Astrocyte (in vitro differentiated cells and primary cell): ENCODE results near the gene TMUB1. TPM values are rescaled to one million over a fixed set of nuclear protein-coding genes. Genes with fewer than 3 reads are reported as not detected.
A peak's percentile ranks its signal among the peaks of the same experiment; 100 is the strongest.

Source experiments
- DNase-seq: peaks from one replicate; pipeline ENCODE4 v3.0.0-alpha.2; 2010; ENCODE audit warnings: low read depth
- FAIRE-seq: peaks from 2 replicates; lab custom pipeline; 2011; peaks lifted over from hg19 to GRCh38; lab: Jason Lieb, UNC
- H2AFZ ChIP-seq: 2 replicates; pipeline ENCODE4 v1.6.0; 2012; ENCODE audit warnings: low read depth, low read length, inconsistent platforms
- H3K27ac ChIP-seq: 2 replicates; pipeline ENCODE4 v1.5.1; 2011; ENCODE audit warnings: low read depth, low read length, inconsistent platforms
- H3K27me3 ChIP-seq: 2 replicates; pipeline ENCODE4 v1.6.0; 2011; ENCODE audit warnings: low read length, inconsistent platforms; ENCODE audit not compliant: insufficient read depth
- H3K36me3 ChIP-seq: 2 replicates; pipeline ENCODE4 v1.5.1; 2011; ENCODE audit warnings: low read length, inconsistent platforms; ENCODE audit not compliant: insufficient read depth
- H3K4me1 ChIP-seq: 2 replicates; pipeline ENCODE4 v1.5.1; 2011; ENCODE audit warnings: low read length, inconsistent platforms; ENCODE audit not compliant: insufficient read depth
- H3K4me2 ChIP-seq: 2 replicates; pipeline ENCODE4 v1.6.0; 2012; ENCODE audit warnings: low read length, inconsistent platforms
- H3K4me3 ChIP-seq: 2 replicates; pipeline ENCODE4 v1.5.1; 2011; ENCODE audit warnings: low read depth, mild to moderate bottlenecking, low read length, inconsistent platforms; ENCODE audit not compliant: insufficient read depth
- H3K79me2 ChIP-seq: 2 replicates; pipeline ENCODE4 v1.6.0; 2012; ENCODE audit warnings: mild to moderate bottlenecking, low read length, inconsistent platforms; ENCODE audit not compliant: insufficient read depth
- H3K9ac ChIP-seq: 2 replicates; pipeline ENCODE4 v1.6.0; 2012; ENCODE audit warnings: mild to moderate bottlenecking, low read length, inconsistent platforms
- H3K9me3 ChIP-seq: 2 replicates; pipeline ENCODE4 v1.5.1; 2012; ENCODE audit warnings: low read depth, mild to moderate bottlenecking, low read length, inconsistent platforms; ENCODE audit not compliant: insufficient read depth
- H4K20me1 ChIP-seq: 2 replicates; pipeline ENCODE4 v1.6.0; 2012; ENCODE audit warnings: low read length, inconsistent platforms; ENCODE audit not compliant: insufficient read depth
- H3K27ac Mint-ChIP-seq: one replicate; pipeline ENCODE4 v1.8.0; 2021; ENCODE audit warnings: mild to moderate bottlenecking, mixed read lengths; ENCODE audit not compliant: unreplicated experiment
- H3K27me3 Mint-ChIP-seq: one replicate; pipeline ENCODE4 v1.8.0; 2021; ENCODE audit warnings: low read depth, mixed read lengths; ENCODE audit not compliant: unreplicated experiment
- H3K36me3 Mint-ChIP-seq: one replicate; pipeline ENCODE4 v1.8.0; 2021; ENCODE audit warnings: low read depth, mixed read lengths; ENCODE audit not compliant: unreplicated experiment
- H3K4me1 Mint-ChIP-seq: one replicate; pipeline ENCODE4 v1.8.0; 2021; ENCODE audit warnings: low read depth, mixed read lengths; ENCODE audit not compliant: unreplicated experiment
- H3K4me3 Mint-ChIP-seq: one replicate; pipeline ENCODE4 v1.8.0; 2021; ENCODE audit warnings: mild to moderate bottlenecking, moderate library complexity, mixed read lengths; ENCODE audit not compliant: unreplicated experiment
- H3K9me3 Mint-ChIP-seq: one replicate; pipeline ENCODE4 v1.8.0; 2021; ENCODE audit warnings: mild to moderate bottlenecking, mixed read lengths; ENCODE audit not compliant: unreplicated experiment
- CTCF ChIP-seq: IDR thresholded peaks from 2 replicates; pipeline ENCODE4 v1.5.1; 2011; ENCODE audit warnings: low read depth, mild to moderate bottlenecking, inconsistent platforms, low read length, moderate library complexity; ENCODE audit not compliant: insufficient read depth
- EZH2 ChIP-seq: IDR thresholded peaks from 2 replicates; pipeline ENCODE4 v1.6.1; 2012; ENCODE audit warnings: mild to moderate bottlenecking, low read length, inconsistent platforms; ENCODE audit not compliant: insufficient read depth
- total RNA-seq: library from RNA; stranded (reverse); gene quantifications from 2 replicates; pipeline ENCODE4 v1.2.1, GENCODE V29; 2021

TMUB1 gene
- total RNA-seq, 1 donor from 2014 or later, result 42.9 TPM

GRCh38 chr7:151122276-151122675, 39.0 kb upstream of the TMUB1 start:
- Histone ChIP-seq H3K27ac (no peak overlapping the region), H3K27me3 (no peaks in the 10 kb centered on the region), H3K9me3 (no peaks in the 10 kb centered on the region), H3K4me3 (no peak overlapping the region), H3K4me1 (peaks cover 7% of the 10 kb centered on the region), H4K20me1 (peaks cover 75% of the 10 kb centered on the region), H3K36me3 (peaks cover 8% of the 10 kb centered on the region), H3K79me2 (peaks cover 12% of the 10 kb centered on the region), H3K9ac (no peak overlapping the region), H3K4me2 (no peak overlapping the region), H2AFZ (no peak overlapping the region)
- H3K27me3 Mint-ChIP-seq, result no peaks in the 10 kb centered on the region
- H3K27ac Mint-ChIP-seq, result no peak overlapping the region
- FAIRE-seq (no peak), DNase-seq (no peak)
- TF ChIP-seq CTCF (no peak), EZH2 (no peak)
- peaks cover 8% of the 10 kb centered on the region for H3K4me1 Mint-ChIP-seq
- H3K4me3 Mint-ChIP-seq, result no peak overlapping the region
- H3K9me3 Mint-ChIP-seq, result no peaks in the 10 kb centered on the region
- H3K36me3 Mint-ChIP-seq, result peaks cover 19% of the 10 kb centered on the region

- Histone ChIP-seq H3K9ac (no peak overlapping the region), H3K4me2 (no peak overlapping the region), H3K4me3 (no peak overlapping the region), H4K20me1 (peaks cover 75% of the 10 kb centered on the region), H3K9me3 (no peaks in the 10 kb centered on the region), H2AFZ (no peak overlapping the region), H3K27ac (no peak overlapping the region), H3K79me2 (peaks cover 19% of the 10 kb centered on the region), H3K27me3 (no peaks in the 10 kb centered on the region), H3K4me1 (peaks cover 7% of the 10 kb centered on the region), H3K36me3 (peaks cover 8% of the 10 kb centered on the region)
- no peak for DNase-seq
- H3K9me3 Mint-ChIP-seq, result no peaks in the 10 kb centered on the region
- H3K27me3 Mint-ChIP-seq, result no peaks in the 10 kb centered on the region
- peaks cover 19% of the 10 kb centered on the region for H3K36me3 Mint-ChIP-seq
- H3K4me1 Mint-ChIP-seq, result peaks cover 4% of the 10 kb centered on the region
- no peak for TF ChIP-seq CTCF
- no peak for TF ChIP-seq EZH2
- no peak overlapping the region for H3K4me3 Mint-ChIP-seq
- H3K27ac Mint-ChIP-seq, result peak overlapping the region; percentile 26
- no peak for FAIRE-seq
Measured at GRCh38 chr7:151121380-151122170, 38.3 kb upstream of the TMUB1 start.

- peaks cover 8% of the 10 kb centered on the region for H3K36me3 ChIP-seq
- peaks cover 5% of the 10 kb centered on the region for H3K4me1 Mint-ChIP-seq
Measured at GRCh38 chr7:151120896-151121295, 37.6 kb upstream of the TMUB1 start.

More at GRCh38 chr7:151120896-151121295, 37.6 kb upstream of the TMUB1 start:
- no peaks in the 10 kb centered on the region for H3K9me3 ChIP-seq
- H3K4me2 ChIP-seq, result no peak overlapping the region
- no peak overlapping the region for H3K27ac ChIP-seq
- FAIRE-seq (no peak), DNase-seq (no peak)
- no peak overlapping the region for H3K9ac ChIP-seq
- no peak overlapping the region for H3K4me3 Mint-ChIP-seq
- no peaks in the 10 kb centered on the region for H3K27me3 Mint-ChIP-seq
- TF ChIP-seq EZH2 (no peak), CTCF (no peak)
- peaks cover 14% of the 10 kb centered on the region for H3K4me1 ChIP-seq
- no peaks in the 10 kb centered on the region for H3K9me3 Mint-ChIP-seq
- peaks cover 26% of the 10 kb centered on the region for H3K79me2 ChIP-seq
- no peak overlapping the region for H3K4me3 ChIP-seq
- peaks cover 79% of the 10 kb centered on the region for H4K20me1 ChIP-seq
- peaks cover 19% of the 10 kb centered on the region for H3K36me3 Mint-ChIP-seq
- H2AFZ ChIP-seq, result no peak overlapping the region
- H3K27me3 ChIP-seq, result no peaks in the 10 kb centered on the region
- H3K27ac Mint-ChIP-seq, result no peak overlapping the region
